ENCODE results near the gene ZDHHC19.
"Not testable (repeated sequence)": the region's sequence is repeated elsewhere in the genome, so short reads cannot be mapped to it uniquely, and the experiment has no call there.

Gene ZDHHC19

GRCh38 chr3:196189566-196190347, 21.4 kb downstream of the ZDHHC19 start:
- no peak overlapping the region for H3K27ac ChIP-seq (ENCODE audit: low read length)
- no CpG with 5 or more reads among the region's 16 CpGs for WGBS (ENCODE audit: insufficient coverage, insufficient read length)

GRCh38 chr3:196186651-196187573, 24.3 kb downstream of the ZDHHC19 start:
- H3K27ac ChIP-seq (ENCODE audit: low read length), result no peak overlapping the region

More at GRCh38 chr3:196189566-196190347, 21.4 kb downstream of the ZDHHC19 start:
- no peaks in the 10 kb centered on the region for H3K9me3 ChIP-seq (ENCODE audit: control insufficient read depth, insufficient read depth, low read length)
- no peak overlapping the region for H3K4me3 ChIP-seq (ENCODE audit: low read length)
- H3K36me3 ChIP-seq (ENCODE audit: control insufficient read depth, insufficient read depth, low read length), result no peaks in the 10 kb centered on the region
- DNase-seq (ENCODE audit: low read depth, low spot score), result no peak
- H3K27me3 ChIP-seq (ENCODE audit: control insufficient read depth, insufficient read depth, low read length), result no peaks in the 10 kb centered on the region
- H3K4me1 ChIP-seq (ENCODE audit: control insufficient read depth, insufficient read depth, low read length), result peaks cover 1% of the 10 kb centered on the region; the same call in 1 of the 2 replicates

GRCh38 chr3:196184881-196185280, 26.3 kb downstream of the ZDHHC19 start:
- no peak for DNase-seq (ENCODE audit: low read depth, low spot score)
- Histone ChIP-seq H3K4me3 (ENCODE audit: low read length) (no peak overlapping the region), H3K9me3 (ENCODE audit: control insufficient read depth, insufficient read depth, low read length) (no peaks in the 10 kb centered on the region), H3K27me3 (ENCODE audit: control insufficient read depth, insufficient read depth, low read length) (no peaks in the 10 kb centered on the region), H3K4me1 (ENCODE audit: control insufficient read depth, insufficient read depth, low read length) (peaks cover 1% of the 10 kb centered on the region; the same call in 1 of the 2 replicates), H3K27ac (ENCODE audit: low read length) (no peak overlapping the region), H3K36me3 (ENCODE audit: control insufficient read depth, insufficient read depth, low read length) (no peaks in the 10 kb centered on the region)
- WGBS (ENCODE audit: insufficient coverage, insufficient read length), result no CpG with 5 or more reads among the region's 15 CpGs

More at GRCh38 chr3:196186651-196187573, 24.3 kb downstream of the ZDHHC19 start:
- no CpG with 5 or more reads among the region's 31 CpGs for WGBS (ENCODE audit: insufficient coverage, insufficient read length)
- Histone ChIP-seq H3K4me1 (ENCODE audit: control insufficient read depth, insufficient read depth, low read length) (peaks cover 1% of the 10 kb centered on the region; the same call in 1 of the 2 replicates), H3K27me3 (ENCODE audit: control insufficient read depth, insufficient read depth, low read length) (no peaks in the 10 kb centered on the region), H3K36me3 (ENCODE audit: control insufficient read depth, insufficient read depth, low read length) (no peaks in the 10 kb centered on the region), H3K4me3 (ENCODE audit: low read length) (no peak overlapping the region), H3K9me3 (ENCODE audit: control insufficient read depth, insufficient read depth, low read length) (no peaks in the 10 kb centered on the region)
- DNase-seq (ENCODE audit: low read depth, low spot score), result no peak

DNA sequence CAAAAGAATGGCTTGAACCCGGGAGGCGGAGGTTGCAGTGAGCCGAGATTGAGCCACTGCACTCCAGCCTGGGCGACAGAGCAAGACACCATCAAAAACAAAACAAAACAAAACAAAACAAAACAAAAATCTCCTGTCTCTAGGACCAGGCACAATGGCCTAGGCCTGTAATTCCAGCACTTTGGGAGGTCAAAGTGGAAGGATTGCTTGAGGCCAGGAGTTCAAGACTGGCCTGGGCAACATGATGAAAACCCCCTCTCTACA, 27.1 kb downstream of the ZDHHC19 start:
- not testable (repeated sequence) for H3K4me3 ChIP-seq (ENCODE audit: low read length); H3K36me3 ChIP-seq (ENCODE audit: control insufficient read depth, insufficient read depth, low read length); H3K4me1 ChIP-seq (ENCODE audit: control insufficient read depth, insufficient read depth, low read length); H3K27ac ChIP-seq (ENCODE audit: low read length); H3K27me3 ChIP-seq (ENCODE audit: control insufficient read depth, insufficient read depth, low read length); DNase-seq (ENCODE audit: low read depth, low spot score); H3K9me3 ChIP-seq (ENCODE audit: control insufficient read depth, insufficient read depth, low read length)
- WGBS (ENCODE audit: insufficient coverage, insufficient read length), result no CpG with 5 or more reads among the region's 4 CpGs

- no peak for DNase-seq (ENCODE audit: low read depth, low spot score)
- no CpG with 5 or more reads among the region's 10 CpGs for WGBS (ENCODE audit: insufficient coverage, insufficient read length)
Measured at GRCh38 chr3:196181127-196181546, 30.1 kb downstream of the ZDHHC19 start.

GRCh38 chr3:196180346-196180745, 30.9 kb downstream of the ZDHHC19 start:
- Histone ChIP-seq H3K27ac (ENCODE audit: low read length) (no peak overlapping the region), H3K4me1 (ENCODE audit: control insufficient read depth, insufficient read depth, low read length) (peaks cover 2% of the 10 kb centered on the region; the same call in 1 of the 2 replicates), H3K36me3 (ENCODE audit: control insufficient read depth, insufficient read depth, low read length) (no peaks in the 10 kb centered on the region), H3K9me3 (ENCODE audit: control insufficient read depth, insufficient read depth, low read length) (no peaks in the 10 kb centered on the region), H3K4me3 (ENCODE audit: low read length) (no peak overlapping the region), H3K27me3 (ENCODE audit: control insufficient read depth, insufficient read depth, low read length) (no peaks in the 10 kb centered on the region)
- no peak for DNase-seq (ENCODE audit: low read depth, low spot score)
- WGBS (ENCODE audit: insufficient coverage, insufficient read length), result no CpG with 5 or more reads among the region's 9 CpGs

More at GRCh38 chr3:196181127-196181546, 30.1 kb downstream of the ZDHHC19 start:
- H3K27me3 ChIP-seq (ENCODE audit: control insufficient read depth, insufficient read depth, low read length), result no peaks in the 10 kb centered on the region
- no peak overlapping the region for H3K4me3 ChIP-seq (ENCODE audit: low read length)
- H3K9me3 ChIP-seq (ENCODE audit: control insufficient read depth, insufficient read depth, low read length), result no peaks in the 10 kb centered on the region
- peaks cover 2% of the 10 kb centered on the region; the same call in 1 of the 2 replicates for H3K4me1 ChIP-seq (ENCODE audit: control insufficient read depth, insufficient read depth, low read length)
- no peaks in the 10 kb centered on the region for H3K36me3 ChIP-seq (ENCODE audit: control insufficient read depth, insufficient read depth, low read length)
- H3K27ac ChIP-seq (ENCODE audit: low read length), result no peak overlapping the region

- DNase-seq (ENCODE audit: low read depth, low spot score), result no peak
- H3K27ac ChIP-seq (ENCODE audit: low read length), result no peak overlapping the region
- H3K4me1 ChIP-seq (ENCODE audit: control insufficient read depth, insufficient read depth, low read length), result peaks cover 2% of the 10 kb centered on the region; the same call in 1 of the 2 replicates
- WGBS (ENCODE audit: insufficient coverage, insufficient read length), result no CpG with 5 or more reads among the region's 24 CpGs
- H3K9me3 ChIP-seq (ENCODE audit: control insufficient read depth, insufficient read depth, low read length), result no peaks in the 10 kb centered on the region
- H3K4me3 ChIP-seq (ENCODE audit: low read length), result no peak overlapping the region
- no peaks in the 10 kb centered on the region for H3K27me3 ChIP-seq (ENCODE audit: control insufficient read depth, insufficient read depth, low read length)
- H3K36me3 ChIP-seq (ENCODE audit: control insufficient read depth, insufficient read depth, low read length), result no peaks in the 10 kb centered on the region
Measured at GRCh38 chr3:196179380-196180308, 31.6 kb downstream of the ZDHHC19 start.

DNA sequence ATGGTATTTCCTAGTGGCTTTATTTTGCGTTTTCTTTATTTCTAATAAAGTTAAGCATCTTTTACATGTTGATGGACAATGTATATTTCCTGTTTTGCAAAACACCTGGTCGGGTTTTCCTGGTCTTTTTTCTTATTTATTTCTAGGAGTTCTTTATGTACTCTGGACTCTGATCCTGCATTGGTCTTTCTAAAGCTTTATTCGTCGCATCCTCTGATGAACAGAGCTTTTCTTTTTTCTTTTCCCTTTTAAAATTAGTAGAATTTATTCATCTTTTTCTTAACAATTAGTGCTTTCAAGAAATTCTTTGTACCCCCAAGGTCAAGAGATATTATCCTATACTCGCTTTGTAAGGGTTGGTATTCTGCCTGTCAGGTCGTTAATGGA, 32.2 kb downstream of the ZDHHC19 start:
- H3K9me3 ChIP-seq (ENCODE audit: control insufficient read depth, insufficient read depth, low read length), result no peaks in the 10 kb centered on the region
- no peak overlapping the region for H3K27ac ChIP-seq (ENCODE audit: low read length)
- peaks cover 2% of the 10 kb centered on the region; the same call in 1 of the 2 replicates for H3K4me1 ChIP-seq (ENCODE audit: control insufficient read depth, insufficient read depth, low read length)
- no peak for DNase-seq (ENCODE audit: low read depth, low spot score)
- WGBS (ENCODE audit: insufficient coverage, insufficient read length), result no CpG with 5 or more reads among the region's 6 CpGs
- no peaks in the 10 kb centered on the region for H3K27me3 ChIP-seq (ENCODE audit: control insufficient read depth, insufficient read depth, low read length)
- H3K36me3 ChIP-seq (ENCODE audit: control insufficient read depth, insufficient read depth, low read length), result no peaks in the 10 kb centered on the region
- no peak overlapping the region for H3K4me3 ChIP-seq (ENCODE audit: low read length)

DNA sequence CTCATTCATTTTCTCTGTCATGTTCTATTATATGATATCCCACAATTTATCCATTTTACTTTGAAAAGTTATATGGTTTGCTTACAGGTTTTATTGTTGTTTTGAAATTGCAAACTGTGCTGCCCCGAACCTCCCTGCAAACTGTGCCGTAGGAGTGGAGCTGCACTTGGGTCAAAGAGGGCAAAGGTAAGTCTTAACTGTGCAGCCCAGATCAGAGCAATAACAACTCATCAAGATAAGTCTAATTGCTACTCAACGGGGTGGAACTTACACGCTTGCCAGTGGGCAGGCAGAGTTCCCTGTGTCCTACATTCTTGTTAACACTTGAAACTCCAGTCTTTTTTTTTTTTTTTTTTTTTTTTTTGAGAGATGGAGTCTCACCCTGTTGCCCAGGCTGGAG, 33.2 kb downstream of the ZDHHC19 start:
- Histone ChIP-seq H3K9me3 (ENCODE audit: control insufficient read depth, insufficient read depth, low read length) (no peaks in the 10 kb centered on the region), H3K27ac (ENCODE audit: low read length) (no peak overlapping the region), H3K4me1 (ENCODE audit: control insufficient read depth, insufficient read depth, low read length) (peaks cover 2% of the 10 kb centered on the region; the same call in 1 of the 2 replicates), H3K36me3 (ENCODE audit: control insufficient read depth, insufficient read depth, low read length) (no peaks in the 10 kb centered on the region), H3K27me3 (ENCODE audit: control insufficient read depth, insufficient read depth, low read length) (no peaks in the 10 kb centered on the region), H3K4me3 (ENCODE audit: low read length) (no peak overlapping the region)
- WGBS (ENCODE audit: insufficient coverage, insufficient read length), result no CpG with 5 or more reads among the region's 4 CpGs
- no peak for DNase-seq (ENCODE audit: low read depth, low spot score)

GRCh38 chr3:196177567-196177966, 33.6 kb downstream of the ZDHHC19 start:
- peaks cover 2% of the 10 kb centered on the region; the same call in 1 of the 2 replicates for H3K4me1 ChIP-seq (ENCODE audit: control insufficient read depth, insufficient read depth, low read length)
- DNase-seq (ENCODE audit: low read depth, low spot score), result no peak
- H3K27ac ChIP-seq (ENCODE audit: low read length), result no peak overlapping the region
- no peaks in the 10 kb centered on the region for H3K9me3 ChIP-seq (ENCODE audit: control insufficient read depth, insufficient read depth, low read length)
- H3K36me3 ChIP-seq (ENCODE audit: control insufficient read depth, insufficient read depth, low read length), result no peaks in the 10 kb centered on the region
- H3K27me3 ChIP-seq (ENCODE audit: control insufficient read depth, insufficient read depth, low read length), result no peaks in the 10 kb centered on the region
- no CpG with 5 or more reads among the region's 16 CpGs for WGBS (ENCODE audit: insufficient coverage, insufficient read length)
- no peak overlapping the region for H3K4me3 ChIP-seq (ENCODE audit: low read length)
